ENCODE measurements around the gene SERTAD1.

SERTAD1 gene

DNA sequence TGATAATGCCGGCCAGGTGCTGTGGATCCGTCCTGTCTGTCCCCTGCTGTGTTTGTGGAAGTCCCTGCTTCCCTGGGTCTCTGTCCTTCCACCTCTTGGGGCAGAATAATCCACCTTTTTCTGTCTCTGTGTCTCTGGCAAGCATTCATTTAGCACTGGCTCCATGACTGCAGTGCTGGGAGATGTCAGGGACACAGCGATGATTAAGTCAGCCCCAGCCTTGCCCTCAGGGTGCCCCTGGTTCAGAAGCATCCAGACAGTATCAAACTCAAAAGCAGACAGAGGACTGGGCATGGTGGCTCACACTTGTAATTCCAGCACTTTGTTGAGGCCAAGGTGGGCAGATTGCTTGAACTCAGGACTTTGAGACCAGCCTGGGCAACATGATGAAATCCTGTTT is 37.3 kb downstream of the SERTAD1 start:
- DNase-seq (ENCODE audit: low read depth) = no peak
- no peak overlapping the region for H3K4me3 ChIP-seq (ENCODE audit: low read depth, low read length)
- TF ChIP-seq, protein P1, sequence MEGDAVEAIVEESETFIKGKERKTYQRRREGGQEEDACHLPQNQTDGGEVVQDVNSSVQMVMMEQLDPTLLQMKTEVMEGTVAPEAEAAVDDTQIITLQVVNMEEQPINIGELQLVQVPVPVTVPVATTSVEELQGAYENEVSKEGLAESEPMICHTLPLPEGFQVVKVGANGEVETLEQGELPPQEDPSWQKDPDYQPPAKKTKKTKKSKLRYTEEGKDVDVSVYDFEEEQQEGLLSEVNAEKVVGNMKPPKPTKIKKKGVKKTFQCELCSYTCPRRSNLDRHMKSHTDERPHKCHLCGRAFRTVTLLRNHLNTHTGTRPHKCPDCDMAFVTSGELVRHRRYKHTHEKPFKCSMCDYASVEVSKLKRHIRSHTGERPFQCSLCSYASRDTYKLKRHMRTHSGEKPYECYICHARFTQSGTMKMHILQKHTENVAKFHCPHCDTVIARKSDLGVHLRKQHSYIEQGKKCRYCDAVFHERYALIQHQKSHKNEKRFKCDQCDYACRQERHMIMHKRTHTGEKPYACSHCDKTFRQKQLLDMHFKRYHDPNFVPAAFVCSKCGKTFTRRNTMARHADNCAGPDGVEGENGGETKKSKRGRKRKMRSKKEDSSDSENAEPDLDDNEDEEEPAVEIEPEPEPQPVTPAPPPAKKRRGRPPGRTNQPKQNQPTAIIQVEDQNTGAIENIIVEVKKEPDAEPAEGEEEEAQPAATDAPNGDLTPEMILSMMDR (IDR thresholded peaks at IDR 0.05; ENCODE audit: low read depth, low read length) = no peak

DNA sequence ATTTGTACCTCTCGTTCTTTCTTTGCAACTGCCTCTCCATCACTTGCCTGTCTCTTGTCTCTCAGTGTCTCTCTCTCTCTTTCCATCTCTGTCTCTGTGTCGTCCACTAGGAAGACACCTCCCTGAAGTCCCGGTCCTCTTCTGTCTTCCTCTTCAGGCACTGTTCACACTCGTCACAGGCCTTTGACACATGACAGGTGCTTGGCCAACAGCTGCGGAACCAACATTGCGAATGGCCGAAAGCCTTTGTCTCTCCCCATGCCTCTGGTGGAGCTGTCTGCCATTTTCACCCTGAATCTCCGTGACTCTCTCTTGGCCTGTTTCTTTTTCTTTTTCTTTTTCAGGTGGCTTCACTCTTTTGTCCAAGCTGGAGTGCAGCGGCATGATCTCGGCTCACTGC is 38.6 kb downstream of the SERTAD1 start:
- TF ChIP-seq, protein P2, sequence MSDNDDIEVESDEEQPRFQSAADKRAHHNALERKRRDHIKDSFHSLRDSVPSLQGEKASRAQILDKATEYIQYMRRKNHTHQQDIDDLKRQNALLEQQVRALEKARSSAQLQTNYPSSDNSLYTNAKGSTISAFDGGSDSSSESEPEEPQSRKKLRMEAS (IDR thresholded peaks at IDR 0.05; ENCODE audit: low read depth, low read length) = no peak
- TF ChIP-seq, protein P1 (IDR thresholded peaks at IDR 0.05; ENCODE audit: low read depth, low read length) = no peak
- TF ChIP-seq MYC (IDR thresholded peaks at IDR 0.05; ENCODE audit: low read depth, low read length) (no peak), POLR2A (IDR thresholded peaks at IDR 0.05; ENCODE audit: extremely low read depth, insufficient read length) (no peak)
- no peak for DNase-seq (ENCODE audit: low read depth)
- H3K4me3 ChIP-seq (ENCODE audit: low read depth, low read length) = no peak overlapping the region

DNA sequence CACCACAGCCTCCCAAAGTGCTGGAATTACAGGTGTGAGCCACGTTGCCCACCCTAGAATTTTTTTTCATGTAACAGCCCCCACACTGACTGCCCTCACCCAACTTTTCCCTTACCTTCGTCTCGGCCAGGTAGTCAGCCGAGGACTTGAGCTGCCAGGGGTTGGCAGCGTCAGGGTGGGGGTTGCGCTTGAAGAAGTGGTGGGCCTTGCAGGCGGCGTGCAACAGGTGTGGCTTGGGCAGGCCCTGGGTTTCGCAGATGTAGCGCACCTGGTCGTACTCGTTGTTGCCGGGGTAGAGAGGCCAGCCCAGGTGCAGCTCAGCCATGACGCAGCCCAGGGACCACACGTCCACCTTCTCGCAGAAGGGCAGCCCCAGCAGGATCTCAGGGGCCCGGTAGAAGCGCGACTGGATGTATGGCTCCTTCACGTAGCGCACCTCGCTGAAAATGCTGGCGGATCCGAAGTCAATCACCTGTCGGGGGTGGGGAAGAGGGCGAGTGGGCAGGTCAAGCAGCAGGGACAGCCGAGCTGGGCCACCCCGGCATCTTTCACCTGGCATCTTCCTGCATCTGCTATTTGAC is 42.0 kb downstream of the SERTAD1 start:
- TF ChIP-seq POLR2A (IDR thresholded peaks at IDR 0.05; ENCODE audit: extremely low read depth, insufficient read length) = no peak
- TF ChIP-seq, protein P1 (IDR thresholded peaks at IDR 0.05; ENCODE audit: low read depth, low read length) = no peak
- no peak for TF ChIP-seq MYC (IDR thresholded peaks at IDR 0.05; ENCODE audit: low read depth, low read length)
- TF ChIP-seq, protein P2 (IDR thresholded peaks at IDR 0.05; ENCODE audit: low read depth, low read length) = no peak
- no peak overlapping the region for H3K4me3 ChIP-seq (ENCODE audit: low read depth, low read length)
- no peak for DNase-seq (ENCODE audit: low read depth)

DNA sequence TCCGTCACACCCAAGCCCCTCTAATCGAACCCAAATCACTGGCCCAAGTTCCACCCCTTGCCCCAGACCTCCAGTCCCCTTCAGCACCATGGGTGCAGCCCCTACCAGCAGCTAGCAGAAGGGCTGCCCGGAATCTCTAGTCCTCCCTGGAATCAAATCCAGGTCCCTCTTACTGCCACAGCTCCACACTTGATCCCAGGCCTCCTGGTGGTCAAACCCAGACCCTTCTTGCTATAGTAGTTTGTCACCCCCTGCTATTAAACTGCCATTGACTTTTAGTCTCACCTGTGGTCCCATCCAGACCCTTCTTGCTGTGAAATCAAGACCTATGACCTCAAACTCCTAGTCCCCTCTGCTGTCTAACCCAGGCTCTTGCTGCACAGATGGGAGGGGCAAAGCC is 44.5 kb downstream of the SERTAD1 start:
- TF ChIP-seq MYC (IDR thresholded peaks at IDR 0.05; ENCODE audit: low read depth, low read length) (no peak), POLR2A (IDR thresholded peaks at IDR 0.05; ENCODE audit: extremely low read depth, insufficient read length) (no peak)
- TF ChIP-seq, protein P2 (IDR thresholded peaks at IDR 0.05; ENCODE audit: low read depth, low read length) = no peak
- TF ChIP-seq, protein P1 (IDR thresholded peaks at IDR 0.05; ENCODE audit: low read depth, low read length) = no peak
- no peak for DNase-seq (ENCODE audit: low read depth)
- no peak overlapping the region for H3K4me3 ChIP-seq (ENCODE audit: low read depth, low read length)

DNA sequence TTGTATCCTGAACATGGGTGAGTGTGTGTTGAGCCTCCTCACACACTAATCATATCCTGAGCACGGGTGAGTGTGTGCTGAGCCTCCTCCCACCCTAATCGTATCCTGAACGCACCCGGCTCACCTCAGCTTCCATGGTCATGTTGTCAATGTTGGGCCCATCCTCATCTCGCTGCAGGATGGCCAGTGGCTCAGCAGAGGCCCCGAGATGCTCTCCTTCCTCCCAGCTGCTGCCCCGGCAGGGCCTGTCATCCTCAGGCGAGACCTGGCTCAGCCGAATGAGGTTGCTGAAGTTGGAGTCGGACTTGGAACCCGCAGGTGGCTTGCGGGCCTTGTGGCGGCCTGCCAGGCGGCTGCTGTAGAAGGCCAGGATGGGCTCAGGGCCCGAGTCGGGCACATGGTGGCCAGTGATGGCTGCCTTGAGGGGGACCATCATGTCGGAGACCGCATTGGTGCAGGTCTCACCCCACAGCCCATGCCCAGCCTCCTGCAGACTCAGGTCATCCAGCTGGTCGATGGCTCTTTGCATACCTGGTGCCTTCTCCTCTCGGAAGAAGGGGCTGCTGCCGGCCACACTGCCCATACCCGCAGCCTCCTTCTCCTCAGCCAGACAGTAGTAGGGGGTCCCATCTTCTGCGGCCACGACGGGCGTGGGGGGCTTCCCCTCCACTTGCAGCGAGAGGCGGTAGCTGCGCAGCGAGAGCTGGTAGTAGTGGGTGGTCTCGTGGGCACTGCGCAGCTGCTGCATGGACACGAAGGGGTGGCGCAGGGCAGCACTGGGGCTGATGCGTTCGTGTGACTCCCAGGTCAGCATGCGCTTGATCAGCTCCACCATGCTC is 45.4 kb downstream of the SERTAD1 start:
- H3K4me3 ChIP-seq (ENCODE audit: low read depth, low read length) = no peak overlapping the region
- TF ChIP-seq MYC (IDR thresholded peaks at IDR 0.05; ENCODE audit: low read depth, low read length) = no peak
- no peak for TF ChIP-seq POLR2A (IDR thresholded peaks at IDR 0.05; ENCODE audit: extremely low read depth, insufficient read length)
- TF ChIP-seq, protein P1 (IDR thresholded peaks at IDR 0.05; ENCODE audit: low read depth, low read length) = no peak
- TF ChIP-seq, protein P2 (IDR thresholded peaks at IDR 0.05; ENCODE audit: low read depth, low read length) = no peak
- no peak for DNase-seq (ENCODE audit: low read depth)

Measured in NB4 (cell line).